ENCODE measurements around the gene TBC1D10A. TPM values are rescaled to one million over a fixed set of nuclear protein-coding genes. Genes with fewer than 3 reads are reported as not detected.

The TBC1D10A gene
- total and polyA plus RNA-seq, 8 donors, result 4.0 to 19.4 (median 7.6) TPM

GRCh38 chr22:30279932-30280331 is 46.8 kb downstream of the TBC1D10A start:
- ATAC-seq (no peak), DNase-seq (no peak), FAIRE-seq (no peak)
- Histone ChIP-seq H3K4me3 (no peak overlapping the region), H3K27ac (no peak overlapping the region), H3K27me3 (no peaks in the 10 kb centered on the region), H3K4me1 (no peaks in the 10 kb centered on the region), H3K36me3 (no peaks in the 10 kb centered on the region), H3K9me3 (no peaks in the 10 kb centered on the region)
- 66 to 73% methylated on average over 5 of the region's 5 CpGs for WGBS, 2 donors
- TF ChIP-seq CTCF (IDR thresholded peaks at IDR 0.05), result no peak
- intact Hi-C loops (cut with DNase I), result no loop called here

GRCh38 chr22:30279046-30279788 is 47.5 kb downstream of the TBC1D10A start:
- ATAC-seq, result peak in 2 of 4 donors; percentile 56 to 60
- TF ChIP-seq CTCF (IDR thresholded peaks at IDR 0.05), result no peak
- intact Hi-C loops (cut with DNase I), result no loop called here

GRCh38 chr22:30277547-30278344 is 49.0 kb downstream of the TBC1D10A start:
- Histone ChIP-seq H3K4me3 (no peak overlapping the region), H3K36me3 (no peaks in the 10 kb centered on the region), H3K9me3 (no peaks in the 10 kb centered on the region), H3K4me1 (no peaks in the 10 kb centered on the region), H3K27me3 (no peaks in the 10 kb centered on the region), H3K27ac (peak overlapping the region in 1 of 4 donors; percentile 19)
- 73 to 81% methylated on average over 14 of the region's 14 CpGs for WGBS, 2 donors
- DNase-seq (peak in 1 of 6 donors; percentile 49), ATAC-seq (peak in 3 of 4 donors; percentile 22 to 49 (median 33)), FAIRE-seq (no peak)
- no peak for TF ChIP-seq CTCF (IDR thresholded peaks at IDR 0.05)
- intact Hi-C loops (cut with DNase I), result no loop called here

More at GRCh38 chr22:30279046-30279788, 47.5 kb downstream of the TBC1D10A start:
- DNase-seq (peak in 1 of 6 donors; percentile 35), FAIRE-seq (no peak)
- Histone ChIP-seq H3K4me3 (no peak overlapping the region), H3K36me3 (no peaks in the 10 kb centered on the region), H3K27ac (no peak overlapping the region), H3K4me1 (no peaks in the 10 kb centered on the region), H3K27me3 (no peaks in the 10 kb centered on the region), H3K9me3 (no peaks in the 10 kb centered on the region)
- 63 to 76% methylated on average over 16 of the region's 16 CpGs for WGBS, 2 donors

GRCh38 chr22:30276039-30276438 is 50.7 kb downstream of the TBC1D10A start:
- Histone ChIP-seq H3K9me3 (no peaks in the 10 kb centered on the region), H3K4me1 (no peaks in the 10 kb centered on the region), H3K27ac (no peak overlapping the region), H3K36me3 (no peaks in the 10 kb centered on the region), H3K27me3 (no peaks in the 10 kb centered on the region), H3K4me3 (no peak overlapping the region)
- FAIRE-seq (no peak), DNase-seq (peak in 1 of 6 donors; percentile 23), ATAC-seq (no peak)
- intact Hi-C loops (cut with DNase I), result no loop called here
- 63 to 76% methylated on average over 8 of the region's 8 CpGs for WGBS, 2 donors
- no peak for TF ChIP-seq CTCF (IDR thresholded peaks at IDR 0.05)

Measured in pancreas (tissue), 10 donors.